Neuron (in vitro differentiated cells): Measurements from ENCODE around the gene SPTBN5.

Source experiments
- H2AFZ ChIP-seq: one replicate; pipeline ENCODE4 v1.6.1; 2013; ENCODE audit warnings: low read depth, mild to moderate bottlenecking, inconsistent platforms, low read length, moderate library complexity
- H3K27me3 ChIP-seq: one replicate; pipeline ENCODE4 v1.6.1; 2013; ENCODE audit warnings: low read length; ENCODE audit not compliant: insufficient read depth
- H3K36me3 ChIP-seq: one replicate; pipeline ENCODE4 v1.6.1; 2013; ENCODE audit warnings: low read length; ENCODE audit not compliant: insufficient read depth
- H3K4me1 ChIP-seq: one replicate; pipeline ENCODE4 v1.6.1; 2013; ENCODE audit warnings: low read length; ENCODE audit not compliant: insufficient read depth
- H3K4me3 ChIP-seq: 2 replicates; pipeline ENCODE4 v1.5.1; 2013; ENCODE audit warnings: mild to moderate bottlenecking, low read length, moderate library complexity
- H3K9me3 ChIP-seq: one replicate; pipeline ENCODE4 v1.6.1; 2013; ENCODE audit warnings: low read length

Gene SPTBN5

GRCh38 chr15:41881920-41882688 is 11.7 kb downstream of the SPTBN5 start:
- no peak overlapping the region for H2AFZ ChIP-seq
- H3K36me3 ChIP-seq, result no peaks in the 10 kb centered on the region
- no peaks in the 10 kb centered on the region for H3K4me1 ChIP-seq
- no peaks in the 10 kb centered on the region for H3K9me3 ChIP-seq
- H3K27me3 ChIP-seq, result peaks cover 4% of the 10 kb centered on the region
- no peak overlapping the region for H3K4me3 ChIP-seq

GRCh38 chr15:41881550-41881919 is 12.3 kb downstream of the SPTBN5 start:
- peaks cover 4% of the 10 kb centered on the region for H3K27me3 ChIP-seq
- H3K36me3 ChIP-seq, result no peaks in the 10 kb centered on the region

GRCh38 chr15:41881086-41881485 is 12.8 kb downstream of the SPTBN5 start:
- Histone ChIP-seq H3K9me3 (no peaks in the 10 kb centered on the region), H3K27me3 (peaks cover 4% of the 10 kb centered on the region)

More at GRCh38 chr15:41881550-41881919, 12.3 kb downstream of the SPTBN5 start:
- H3K4me1 ChIP-seq, result no peaks in the 10 kb centered on the region
- H3K4me3 ChIP-seq, result no peak overlapping the region
- no peak overlapping the region for H2AFZ ChIP-seq
- H3K9me3 ChIP-seq, result no peaks in the 10 kb centered on the region

GRCh38 chr15:41880156-41880877 is 13.5 kb downstream of the SPTBN5 start:
- H3K9me3 ChIP-seq, result no peaks in the 10 kb centered on the region
- H3K27me3 ChIP-seq, result peaks cover 4% of the 10 kb centered on the region
- H3K4me1 ChIP-seq, result no peaks in the 10 kb centered on the region
- no peaks in the 10 kb centered on the region for H3K36me3 ChIP-seq
- no peak overlapping the region for H2AFZ ChIP-seq
- no peak overlapping the region for H3K4me3 ChIP-seq

More at GRCh38 chr15:41881086-41881485, 12.8 kb downstream of the SPTBN5 start:
- H3K4me1 ChIP-seq, result no peaks in the 10 kb centered on the region
- no peaks in the 10 kb centered on the region for H3K36me3 ChIP-seq
- no peak overlapping the region for H3K4me3 ChIP-seq
- H2AFZ ChIP-seq, result no peak overlapping the region

GRCh38 chr15:41879321-41879845 is 14.5 kb downstream of the SPTBN5 start:
- Histone ChIP-seq H3K4me1 (no peaks in the 10 kb centered on the region), H3K36me3 (no peaks in the 10 kb centered on the region), H2AFZ (no peak overlapping the region), H3K4me3 (no peak overlapping the region), H3K9me3 (no peaks in the 10 kb centered on the region), H3K27me3 (peaks cover 4% of the 10 kb centered on the region)

GRCh38 chr15:41878355-41878699 is 15.5 kb downstream of the SPTBN5 start:
- Histone ChIP-seq H3K27me3 (peaks cover 4% of the 10 kb centered on the region), H3K4me3 (no peak overlapping the region), H3K9me3 (no peaks in the 10 kb centered on the region), H3K36me3 (no peaks in the 10 kb centered on the region), H2AFZ (no peak overlapping the region), H3K4me1 (no peaks in the 10 kb centered on the region)

- no peaks in the 10 kb centered on the region for H3K36me3 ChIP-seq
- no peaks in the 10 kb centered on the region for H3K9me3 ChIP-seq
- H2AFZ ChIP-seq, result no peak overlapping the region
- H3K4me3 ChIP-seq, result no peak overlapping the region
- H3K27me3 ChIP-seq, result peaks cover 4% of the 10 kb centered on the region
- H3K4me1 ChIP-seq, result no peaks in the 10 kb centered on the region
Observed at GRCh38 chr15:41877631-41878354, 16.1 kb downstream of the SPTBN5 start.

GRCh38 chr15:41876689-41877088 is 17.2 kb downstream of the SPTBN5 start:
- Histone ChIP-seq H2AFZ (no peak overlapping the region), H3K4me1 (no peaks in the 10 kb centered on the region), H3K9me3 (no peaks in the 10 kb centered on the region), H3K4me3 (no peak overlapping the region), H3K36me3 (no peaks in the 10 kb centered on the region), H3K27me3 (peaks cover 3% of the 10 kb centered on the region)

GRCh38 chr15:41876007-41876406 is 17.8 kb downstream of the SPTBN5 start:
- no peaks in the 10 kb centered on the region for H3K36me3 ChIP-seq
- H3K4me3 ChIP-seq, result no peak overlapping the region

GRCh38 chr15:41874736-41875135 is 19.1 kb downstream of the SPTBN5 start:
- Histone ChIP-seq H2AFZ (no peak overlapping the region), H3K4me3 (no peak overlapping the region), H3K27me3 (no peaks in the 10 kb centered on the region), H3K9me3 (no peaks in the 10 kb centered on the region), H3K4me1 (no peaks in the 10 kb centered on the region), H3K36me3 (no peaks in the 10 kb centered on the region)

More at GRCh38 chr15:41876007-41876406, 17.8 kb downstream of the SPTBN5 start:
- Histone ChIP-seq H3K27me3 (no peaks in the 10 kb centered on the region), H3K9me3 (no peaks in the 10 kb centered on the region), H3K4me1 (no peaks in the 10 kb centered on the region), H2AFZ (no peak overlapping the region)

GRCh38 chr15:41873711-41874110 is 20.1 kb downstream of the SPTBN5 start:
- no peaks in the 10 kb centered on the region for H3K4me1 ChIP-seq
- no peak overlapping the region for H2AFZ ChIP-seq
- no peaks in the 10 kb centered on the region for H3K9me3 ChIP-seq
- H3K36me3 ChIP-seq, result no peaks in the 10 kb centered on the region
- no peak overlapping the region for H3K4me3 ChIP-seq
- no peaks in the 10 kb centered on the region for H3K27me3 ChIP-seq

- no peaks in the 10 kb centered on the region for H3K27me3 ChIP-seq
- no peaks in the 10 kb centered on the region for H3K9me3 ChIP-seq
- no peak overlapping the region for H3K4me3 ChIP-seq
- H3K36me3 ChIP-seq, result no peaks in the 10 kb centered on the region
- no peaks in the 10 kb centered on the region for H3K4me1 ChIP-seq
- H2AFZ ChIP-seq, result no peak overlapping the region
Observed at GRCh38 chr15:41872166-41872747, 21.6 kb downstream of the SPTBN5 start.
